ENCODE measurements around the gene C1QTNF1.
A peak's percentile ranks its signal among the peaks of the same experiment; 100 is the strongest.

Gene C1QTNF1

GRCh38 chr17:78990349-78991016 is 33.5 kb upstream of the C1QTNF1 start:
- Histone ChIP-seq H3K27ac (no peak overlapping the region), H3K4me3 (ENCODE audit: low read depth, low read length) (no peak overlapping the region), H3K27me3 (ENCODE audit: control insufficient read depth, insufficient read depth, low read length) (no peaks in the 10 kb centered on the region), H3K9me3 (ENCODE audit: control insufficient read depth, low read length) (no peaks in the 10 kb centered on the region), H3K4me2 (ENCODE audit: low read length) (no peak overlapping the region), H3K36me3 (ENCODE audit: control insufficient read depth, insufficient read depth, low read length) (no peaks in the 10 kb centered on the region), H3K9ac (no peak overlapping the region), H2AFZ (no peak overlapping the region), H3K79me2 (peaks cover 8% of the 10 kb centered on the region), H3K4me1 (peaks cover 15% of the 10 kb centered on the region)
- no peak for TF ChIP-seq CTCF (IDR thresholded peaks at IDR 0.05)

- peaks cover 8% of the 10 kb centered on the region for H3K79me2 ChIP-seq
- no peak for TF ChIP-seq CTCF (IDR thresholded peaks at IDR 0.05)
- no peak overlapping the region for H3K27ac ChIP-seq
- H3K9me3 ChIP-seq (ENCODE audit: control insufficient read depth, low read length), result no peaks in the 10 kb centered on the region
- H3K4me2 ChIP-seq (ENCODE audit: low read length), result no peak overlapping the region
- no peak overlapping the region for H3K9ac ChIP-seq
- H3K36me3 ChIP-seq (ENCODE audit: control insufficient read depth, insufficient read depth, low read length), result no peaks in the 10 kb centered on the region
- H3K27me3 ChIP-seq (ENCODE audit: control insufficient read depth, insufficient read depth, low read length), result no peaks in the 10 kb centered on the region
- no peak overlapping the region for H2AFZ ChIP-seq
- H3K4me3 ChIP-seq (ENCODE audit: low read depth, low read length), result no peak overlapping the region
- H3K4me1 ChIP-seq, result peaks cover 19% of the 10 kb centered on the region
These were observed 32.8 kb upstream of the C1QTNF1 start for GRCh38 chr17:78991017-78991738.

GRCh38 chr17:78991906-78992532 is 31.9 kb upstream of the C1QTNF1 start:
- Histone ChIP-seq H3K4me3 (ENCODE audit: low read depth, low read length) (no peak overlapping the region), H3K4me1 (peaks cover 19% of the 10 kb centered on the region), H3K36me3 (ENCODE audit: control insufficient read depth, insufficient read depth, low read length) (no peaks in the 10 kb centered on the region), H3K27ac (no peak overlapping the region), H3K27me3 (ENCODE audit: control insufficient read depth, insufficient read depth, low read length) (no peaks in the 10 kb centered on the region), H3K9me3 (ENCODE audit: control insufficient read depth, low read length) (no peaks in the 10 kb centered on the region), H2AFZ (no peak overlapping the region), H3K9ac (no peak overlapping the region), H3K4me2 (ENCODE audit: low read length) (peak overlapping the region; percentile 13), H3K79me2 (peaks cover 6% of the 10 kb centered on the region)
- TF ChIP-seq CTCF (IDR thresholded peaks at IDR 0.05), result no peak

GRCh38 chr17:78992542-78993212 is 31.3 kb upstream of the C1QTNF1 start:
- Histone ChIP-seq H3K4me2 (ENCODE audit: low read length) (no peak overlapping the region), H3K9ac (no peak overlapping the region), H2AFZ (peak overlapping the region; percentile 23), H3K9me3 (ENCODE audit: control insufficient read depth, low read length) (no peaks in the 10 kb centered on the region), H3K27me3 (ENCODE audit: control insufficient read depth, insufficient read depth, low read length) (no peaks in the 10 kb centered on the region), H3K4me1 (peaks cover 22% of the 10 kb centered on the region), H3K27ac (peak overlapping the region; percentile 3), H3K4me3 (ENCODE audit: low read depth, low read length) (no peak overlapping the region), H3K36me3 (ENCODE audit: control insufficient read depth, insufficient read depth, low read length) (no peaks in the 10 kb centered on the region), H3K79me2 (peaks cover 6% of the 10 kb centered on the region)
- no peak for TF ChIP-seq CTCF (IDR thresholded peaks at IDR 0.05)

All from parathyroid adenoma (tissue), 2 donors.